WTC11 (cell line): ENCODE data around the gene SNX25. TPM values are rescaled to one million over a fixed set of nuclear protein-coding genes. Genes with fewer than 3 reads are reported as not detected.

Source experiments
- ATAC-seq: fragments of 200-7000 bp; cut with Tn5 transposase; 2 replicates; pipeline ENCODE4 v1.10.0; 2021; ENCODE audit warnings: mild to moderate bottlenecking, moderate library complexity
- Bru-seq: library from RNA; stranded (reverse); fragments of 400-500 nt; gene quantifications from one replicate; lab custom pipeline; 2021; lab: Mats Ljungman, UMichigan
- CTCF ChIA-PET: fragments of 300-600 bp; sonication (Branson Sonifier 250); formaldehyde crosslinking; loops from one replicate; lab custom pipeline; 2021; ENCODE audit warnings: antibody characterized with exemption; lab: Charles Lee
- POLR2A ChIA-PET: fragments of 350-600 bp; sonication (Branson Sonifier 250); formaldehyde crosslinking; loops from one replicate; lab custom pipeline; 2021; ENCODE audit warnings: antibody characterized with exemption; lab: Charles Lee
- DNase-seq: peaks from one replicate; pipeline ENCODE4 v3.0.0; 2021; ENCODE audit warnings: low spot score
- H3K27ac Mint-ChIP-seq: 2 replicates; pipeline ENCODE4 v1.8.0; 2021; ENCODE audit warnings: mixed read lengths
- H3K27me3 Mint-ChIP-seq: 2 replicates; pipeline ENCODE4 v1.8.0; 2021; ENCODE audit warnings: low read depth, mild to moderate bottlenecking, moderate library complexity, mixed read lengths
- H3K36me3 Mint-ChIP-seq: 2 replicates; pipeline ENCODE4 v1.8.0; 2021; ENCODE audit warnings: mixed read lengths
- H3K4me1 Mint-ChIP-seq: 2 replicates; pipeline ENCODE4 v1.8.0; 2022; ENCODE audit warnings: mixed read lengths
- H3K4me3 Mint-ChIP-seq: 2 replicates; pipeline ENCODE4 v1.8.0; 2021; ENCODE audit warnings: mild to moderate bottlenecking, moderate library complexity, mixed read lengths
- H3K9me3 Mint-ChIP-seq: 2 replicates; pipeline ENCODE4 v1.8.0; 2021; ENCODE audit warnings: mixed read lengths
- CBFB ChIP-seq: sonication (generic); formaldehyde crosslinking; IDR thresholded peaks from 2 replicates; pipeline ENCODE4 v1.8.1; 2022; ENCODE audit warnings: mild to moderate bottlenecking, low read depth, missing genetic modification reagents
- FOXK1 ChIP-seq: sonication (generic); formaldehyde crosslinking; IDR thresholded peaks from 2 replicates; pipeline ENCODE4 v1.8.0; 2022; ENCODE audit warnings: mild to moderate bottlenecking, moderate library complexity, missing genetic modification reagents
- FOXP1 ChIP-seq: sonication (generic); formaldehyde crosslinking; IDR thresholded peaks from 2 replicates; pipeline ENCODE4 v1.8.0; 2022; ENCODE audit warnings: missing genetic modification reagents, mild to moderate bottlenecking, moderate library complexity, borderline replicate concordance
- GRHL2 ChIP-seq: fragments of 250-450 bp; sonication (Bioruptor Pico); IDR thresholded peaks from 2 replicates; pipeline ENCODE4 v1.8.0; 2022; ENCODE audit warnings: mild to moderate bottlenecking, moderate library complexity; ENCODE audit not compliant: insufficient replicate concordance, severe bottlenecking
- IRF2 ChIP-seq: sonication (generic); formaldehyde crosslinking; IDR thresholded peaks from 2 replicates; pipeline ENCODE4 v1.8.0; 2022; ENCODE audit warnings: low read depth, missing genetic modification reagents, borderline replicate concordance
- MXD4 ChIP-seq: fragments of 250-450 bp; sonication (Bioruptor Pico); IDR thresholded peaks from 2 replicates; pipeline ENCODE4 v1.8.0; 2021; ENCODE audit warnings: mild to moderate bottlenecking, moderate library complexity, borderline replicate concordance
- NFYB ChIP-seq: sonication (generic); formaldehyde crosslinking; conservative IDR thresholded peaks from 2 replicates; pipeline ENCODE4 v1.8.0; 2022; ENCODE audit warnings: low read depth, missing genetic modification reagents
- SP1 ChIP-seq: sonication (generic); formaldehyde crosslinking; conservative IDR thresholded peaks from 2 replicates; pipeline ENCODE4 v1.8.1; 2022; ENCODE audit warnings: missing genetic modification reagents
- TCF7 ChIP-seq: sonication (generic); formaldehyde crosslinking; IDR thresholded peaks from 2 replicates; pipeline ENCODE4 v1.8.0; 2022; ENCODE audit warnings: mild to moderate bottlenecking, low read depth, missing genetic modification reagents, moderate library complexity
- TEAD4 ChIP-seq: sonication (generic); formaldehyde crosslinking; IDR thresholded peaks from 2 replicates; pipeline ENCODE4 v1.8.0; 2022; ENCODE audit warnings: mild to moderate bottlenecking, missing genetic modification reagents
- TP53 ChIP-seq: sonication (generic); formaldehyde crosslinking; IDR thresholded peaks from 2 replicates; pipeline ENCODE4 v1.8.1; 2023; ENCODE audit warnings: mild to moderate bottlenecking, missing genetic modification reagents
- ZNF121 ChIP-seq: sonication (generic); formaldehyde crosslinking; IDR thresholded peaks from 2 replicates; pipeline ENCODE4 v1.8.0; 2023; ENCODE audit warnings: missing genetic modification reagents
- ZNF138 ChIP-seq: sonication (generic); formaldehyde crosslinking; conservative IDR thresholded peaks from 2 replicates; pipeline ENCODE4 v1.8.1; 2022; ENCODE audit warnings: mild to moderate bottlenecking, moderate library complexity, missing genetic modification reagents
- ZNF317 ChIP-seq: sonication (generic); formaldehyde crosslinking; IDR thresholded peaks from 2 replicates; pipeline ENCODE4 v1.8.1; 2023; ENCODE audit warnings: low read depth, mild to moderate bottlenecking, moderate library complexity, missing genetic modification reagents, borderline replicate concordance
- long read RNA-seq, 3 experiments: library from RNA in 1 of 3; library from capped mRNA in 1 of 3; library from polyadenylated mRNA in 1 of 3; unstranded in 2 of 3; stranded (forward) in 1 of 3; transcript quantifications; one replicate each; pipeline ENCODE4 v2.0.0, GENCODE V29; 2021
- total RNA-seq: library from RNA; stranded (reverse); gene quantifications from 3 replicates; pipeline ENCODE4 v1.2.3, GENCODE V29; 2021
- TF ChIP-seq, protein P1 (sequence below): sonication (generic); formaldehyde crosslinking; IDR thresholded peaks from 2 replicates; pipeline ENCODE4 v1.8.0; 2022; ENCODE audit warnings: missing genetic modification reagents
- TF ChIP-seq, protein P2 (sequence below): fragments of 250-450 bp; sonication (Bioruptor Pico); IDR thresholded peaks from 2 replicates; pipeline ENCODE4 v1.9.0; 2021; ENCODE audit warnings: mild to moderate bottlenecking
- TF ChIP-seq, protein P3 (sequence below): sonication (generic); formaldehyde crosslinking; IDR thresholded peaks from 2 replicates; pipeline ENCODE4 v1.8.1; 2022; ENCODE audit warnings: mild to moderate bottlenecking, moderate library complexity, missing genetic modification reagents
- TF ChIP-seq, protein P4 (sequence below): sonication (generic); formaldehyde crosslinking; IDR thresholded peaks from 2 replicates; pipeline ENCODE4 v1.8.1; 2023; ENCODE audit warnings: mild to moderate bottlenecking, moderate library complexity, missing genetic modification reagents
- TF ChIP-seq, protein P5 (sequence below): sonication (generic); formaldehyde crosslinking; IDR thresholded peaks from 2 replicates; pipeline ENCODE4 v1.8.0; 2022; ENCODE audit warnings: mild to moderate bottlenecking, missing genetic modification reagents
- TF ChIP-seq, protein P6 (sequence below): sonication (generic); formaldehyde crosslinking; IDR thresholded peaks from 2 replicates; pipeline ENCODE4 v1.8.0; 2022; ENCODE audit warnings: mild to moderate bottlenecking, missing genetic modification reagents
- TF ChIP-seq, protein P7 (sequence below): sonication (generic); formaldehyde crosslinking; IDR thresholded peaks from 2 replicates; pipeline ENCODE4 v1.8.0; 2022; ENCODE audit warnings: mild to moderate bottlenecking, missing genetic modification reagents

Gene SNX25
- 16.9 to 20.9 TPM (median 19.1 TPM) in 3 replicates for total RNA-seq
- Bru-seq, nascent RNA = percentile 67 among the genes with signal in this experiment
- long read RNA-seq, experiment 1, transcript SNX25-201 (19 exons, 3,264 nt) = major isoform, 45 of 100 reads
- long read RNA-seq, experiment 1, partial matches to known transcripts = 10 of 100 reads
- long read RNA-seq, experiment 1, other reads (novel, unspliced or antisense) = 45 of 100 reads
- long read RNA-seq, experiment 2, transcript SNX25-201 (19 exons, 3,264 nt) = major isoform, 5 of 25 reads
- long read RNA-seq, experiment 2, partial matches to known transcripts = 9 of 25 reads
- long read RNA-seq, experiment 2, other reads (novel, unspliced or antisense) = 11 of 25 reads
- long read RNA-seq, experiment 3, partial matches to known transcripts = 0 of 1 reads
- long read RNA-seq, experiment 3, other reads (novel, unspliced or antisense) = 1 of 1 reads

DNA sequence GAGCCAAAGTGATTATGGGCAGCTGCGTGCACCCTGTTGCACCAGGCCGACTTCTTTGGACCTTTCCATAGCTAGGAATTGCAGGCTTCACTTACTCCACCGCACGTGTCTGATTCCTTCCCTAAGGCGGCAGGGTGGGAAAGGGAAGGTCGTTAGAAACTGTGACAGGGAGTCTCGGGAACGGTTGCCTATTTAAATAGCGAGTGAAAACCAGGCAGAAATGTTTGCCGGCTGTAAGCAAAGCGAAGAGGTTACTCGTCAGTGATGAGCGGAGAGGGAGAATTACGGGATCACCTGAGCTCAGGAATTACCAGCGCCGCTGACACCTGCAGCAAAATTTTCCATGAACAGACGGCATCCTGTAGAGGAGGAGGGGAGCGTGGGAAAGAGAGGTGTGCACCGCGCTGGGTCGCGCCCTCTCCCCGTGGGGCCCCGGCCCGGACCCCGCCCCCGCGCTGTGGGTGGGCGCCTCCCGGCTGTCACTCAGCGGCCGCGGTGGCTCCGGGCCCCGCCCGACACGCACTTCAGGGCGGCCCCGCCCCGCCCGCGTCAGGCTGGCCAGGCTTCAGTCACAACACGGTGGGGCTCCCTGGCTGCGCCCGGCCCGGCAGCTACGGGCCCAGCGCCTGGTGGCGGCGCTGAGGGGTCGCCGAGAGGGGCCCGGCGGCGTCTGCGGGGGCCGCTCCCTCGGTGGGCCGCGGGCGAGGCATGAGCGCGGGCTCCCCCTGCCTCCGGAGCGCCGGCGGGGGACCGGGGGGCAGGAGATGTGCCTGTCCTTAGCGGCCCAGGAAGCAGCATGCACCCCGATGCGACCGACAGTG lies at the start of gene SNX25:
Gene SNX25 (plus strand): TSS at position 568 of the 821 bp plus-strand sequence. CDS start 229 bp downstream, at position 797.
- H3K9me3 Mint-ChIP-seq = no peaks in the 10 kb centered on the region
- ChIA-PET POLR2A (interaction anchor here (0.6 to 0.8 kb wide), 4 partner anchors 16 to 928 kb away, joined by 3 to 4 read pairs (median 3); no protein-coding TSS in a partner anchor), CTCF (interaction anchor here (1.0 to 1.4 kb wide), 2 partner anchors 26 to 823 kb away, joined by 3 to 11 read pairs; no protein-coding TSS in a partner anchor)
- DNase-seq = peak; percentile 87
- peak; percentile 88 for ATAC-seq
- no peaks in the 10 kb centered on the region for H3K36me3 Mint-ChIP-seq
- peak within 1 kb of the TSS; percentile 92 for H3K4me3 Mint-ChIP-seq
- H3K4me1 Mint-ChIP-seq = peaks cover 39% of the 10 kb centered on the region
- peak within 1 kb of the TSS; percentile 84 for H3K27ac Mint-ChIP-seq
- H3K27me3 Mint-ChIP-seq = peaks cover 55% of the 10 kb centered on the region
- TF ChIP-seq SP1 (CRISPR knock-in tag) = peak; percentile 87; the same call in 1 of the 2 replicates
- TF ChIP-seq CBFB (CRISPR knock-in tag) = 0 out of 2 replicates have a peak, but pooled peaks have one; percentile 15
- TF ChIP-seq ZNF138 (CRISPR knock-in tag) = no peak
- TF ChIP-seq, protein P1, sequence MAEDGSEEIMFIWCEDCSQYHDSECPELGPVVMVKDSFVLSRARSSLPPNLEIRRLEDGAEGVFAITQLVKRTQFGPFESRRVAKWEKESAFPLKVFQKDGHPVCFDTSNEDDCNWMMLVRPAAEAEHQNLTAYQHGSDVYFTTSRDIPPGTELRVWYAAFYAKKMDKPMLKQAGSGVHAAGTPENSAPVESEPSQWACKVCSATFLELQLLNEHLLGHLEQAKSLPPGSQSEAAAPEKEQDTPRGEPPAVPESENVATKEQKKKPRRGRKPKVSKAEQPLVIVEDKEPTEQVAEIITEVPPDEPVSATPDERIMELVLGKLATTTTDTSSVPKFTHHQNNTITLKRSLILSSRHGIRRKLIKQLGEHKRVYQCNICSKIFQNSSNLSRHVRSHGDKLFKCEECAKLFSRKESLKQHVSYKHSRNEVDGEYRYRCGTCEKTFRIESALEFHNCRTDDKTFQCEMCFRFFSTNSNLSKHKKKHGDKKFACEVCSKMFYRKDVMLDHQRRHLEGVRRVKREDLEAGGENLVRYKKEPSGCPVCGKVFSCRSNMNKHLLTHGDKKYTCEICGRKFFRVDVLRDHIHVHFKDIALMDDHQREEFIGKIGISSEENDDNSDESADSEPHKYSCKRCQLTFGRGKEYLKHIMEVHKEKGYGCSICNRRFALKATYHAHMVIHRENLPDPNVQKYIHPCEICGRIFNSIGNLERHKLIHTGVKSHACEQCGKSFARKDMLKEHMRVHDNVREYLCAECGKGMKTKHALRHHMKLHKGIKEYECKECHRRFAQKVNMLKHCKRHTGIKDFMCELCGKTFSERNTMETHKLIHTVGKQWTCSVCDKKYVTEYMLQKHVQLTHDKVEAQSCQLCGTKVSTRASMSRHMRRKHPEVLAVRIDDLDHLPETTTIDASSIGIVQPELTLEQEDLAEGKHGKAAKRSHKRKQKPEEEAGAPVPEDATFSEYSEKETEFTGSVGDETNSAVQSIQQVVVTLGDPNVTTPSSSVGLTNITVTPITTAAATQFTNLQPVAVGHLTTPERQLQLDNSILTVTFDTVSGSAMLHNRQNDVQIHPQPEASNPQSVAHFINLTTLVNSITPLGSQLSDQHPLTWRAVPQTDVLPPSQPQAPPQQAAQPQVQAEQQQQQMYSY (CRISPR knock-in tag) = peak; percentile 69
- peak; percentile 46; the same call in 1 of the 2 replicates for TF ChIP-seq FOXP1 (CRISPR knock-in tag)
- TF ChIP-seq NFYB (CRISPR knock-in tag) = no peak
- no peak for TF ChIP-seq TEAD4 (CRISPR knock-in tag)
- TF ChIP-seq, protein P2, sequence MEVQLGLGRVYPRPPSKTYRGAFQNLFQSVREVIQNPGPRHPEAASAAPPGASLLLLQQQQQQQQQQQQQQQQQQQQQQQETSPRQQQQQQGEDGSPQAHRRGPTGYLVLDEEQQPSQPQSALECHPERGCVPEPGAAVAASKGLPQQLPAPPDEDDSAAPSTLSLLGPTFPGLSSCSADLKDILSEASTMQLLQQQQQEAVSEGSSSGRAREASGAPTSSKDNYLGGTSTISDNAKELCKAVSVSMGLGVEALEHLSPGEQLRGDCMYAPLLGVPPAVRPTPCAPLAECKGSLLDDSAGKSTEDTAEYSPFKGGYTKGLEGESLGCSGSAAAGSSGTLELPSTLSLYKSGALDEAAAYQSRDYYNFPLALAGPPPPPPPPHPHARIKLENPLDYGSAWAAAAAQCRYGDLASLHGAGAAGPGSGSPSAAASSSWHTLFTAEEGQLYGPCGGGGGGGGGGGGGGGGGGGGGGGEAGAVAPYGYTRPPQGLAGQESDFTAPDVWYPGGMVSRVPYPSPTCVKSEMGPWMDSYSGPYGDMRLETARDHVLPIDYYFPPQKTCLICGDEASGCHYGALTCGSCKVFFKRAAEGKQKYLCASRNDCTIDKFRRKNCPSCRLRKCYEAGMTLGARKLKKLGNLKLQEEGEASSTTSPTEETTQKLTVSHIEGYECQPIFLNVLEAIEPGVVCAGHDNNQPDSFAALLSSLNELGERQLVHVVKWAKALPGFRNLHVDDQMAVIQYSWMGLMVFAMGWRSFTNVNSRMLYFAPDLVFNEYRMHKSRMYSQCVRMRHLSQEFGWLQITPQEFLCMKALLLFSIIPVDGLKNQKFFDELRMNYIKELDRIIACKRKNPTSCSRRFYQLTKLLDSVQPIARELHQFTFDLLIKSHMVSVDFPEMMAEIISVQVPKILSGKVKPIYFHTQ (CRISPR knock-in tag) = no peak
- TF ChIP-seq ZNF121 = 0 out of 2 replicates have a peak, but pooled peaks have one; percentile 4
- no peak for TF ChIP-seq IRF2 (CRISPR knock-in tag)
- peak; percentile 66; the same call in 1 of the 2 replicates for TF ChIP-seq TP53
- TF ChIP-seq, protein P3, sequence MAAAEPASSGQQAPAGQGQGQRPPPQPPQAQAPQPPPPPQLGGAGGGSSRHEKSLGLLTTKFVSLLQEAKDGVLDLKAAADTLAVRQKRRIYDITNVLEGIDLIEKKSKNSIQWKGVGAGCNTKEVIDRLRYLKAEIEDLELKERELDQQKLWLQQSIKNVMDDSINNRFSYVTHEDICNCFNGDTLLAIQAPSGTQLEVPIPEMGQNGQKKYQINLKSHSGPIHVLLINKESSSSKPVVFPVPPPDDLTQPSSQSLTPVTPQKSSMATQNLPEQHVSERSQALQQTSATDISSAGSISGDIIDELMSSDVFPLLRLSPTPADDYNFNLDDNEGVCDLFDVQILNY (CRISPR knock-in tag) = peak; percentile 22; the same call in 1 of the 2 replicates
- TF ChIP-seq MXD4 (CRISPR knock-in tag) = no peak
- TF ChIP-seq GRHL2 (CRISPR knock-in tag) = no peak
- TF ChIP-seq, protein P4, sequence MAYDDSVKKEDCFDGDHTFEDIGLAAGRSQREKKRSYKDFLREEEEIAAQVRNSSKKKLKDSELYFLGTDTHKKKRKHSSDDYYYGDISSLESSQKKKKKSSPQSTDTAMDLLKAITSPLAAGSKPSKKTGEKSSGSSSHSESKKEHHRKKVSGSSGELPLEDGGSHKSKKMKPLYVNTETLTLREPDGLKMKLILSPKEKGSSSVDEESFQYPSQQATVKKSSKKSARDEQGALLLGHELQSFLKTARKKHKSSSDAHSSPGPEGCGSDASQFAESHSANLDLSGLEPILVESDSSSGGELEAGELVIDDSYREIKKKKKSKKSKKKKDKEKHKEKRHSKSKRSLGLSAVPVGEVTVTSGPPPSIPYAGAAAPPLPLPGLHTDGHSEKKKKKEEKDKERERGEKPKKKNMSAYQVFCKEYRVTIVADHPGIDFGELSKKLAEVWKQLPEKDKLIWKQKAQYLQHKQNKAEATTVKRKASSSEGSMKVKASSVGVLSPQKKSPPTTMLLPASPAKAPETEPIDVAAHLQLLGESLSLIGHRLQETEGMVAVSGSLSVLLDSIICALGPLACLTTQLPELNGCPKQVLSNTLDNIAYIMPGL (CRISPR knock-in tag) = 0 out of 2 replicates have a peak, but pooled peaks have one; percentile 28
- peak; percentile 85 for TF ChIP-seq FOXK1 (CRISPR knock-in tag)
- TF ChIP-seq ZNF317 = no peak
- TF ChIP-seq, protein P5, sequence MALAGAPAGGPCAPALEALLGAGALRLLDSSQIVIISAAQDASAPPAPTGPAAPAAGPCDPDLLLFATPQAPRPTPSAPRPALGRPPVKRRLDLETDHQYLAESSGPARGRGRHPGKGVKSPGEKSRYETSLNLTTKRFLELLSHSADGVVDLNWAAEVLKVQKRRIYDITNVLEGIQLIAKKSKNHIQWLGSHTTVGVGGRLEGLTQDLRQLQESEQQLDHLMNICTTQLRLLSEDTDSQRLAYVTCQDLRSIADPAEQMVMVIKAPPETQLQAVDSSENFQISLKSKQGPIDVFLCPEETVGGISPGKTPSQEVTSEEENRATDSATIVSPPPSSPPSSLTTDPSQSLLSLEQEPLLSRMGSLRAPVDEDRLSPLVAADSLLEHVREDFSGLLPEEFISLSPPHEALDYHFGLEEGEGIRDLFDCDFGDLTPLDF (CRISPR knock-in tag) = no peak
- TF ChIP-seq, protein P6, sequence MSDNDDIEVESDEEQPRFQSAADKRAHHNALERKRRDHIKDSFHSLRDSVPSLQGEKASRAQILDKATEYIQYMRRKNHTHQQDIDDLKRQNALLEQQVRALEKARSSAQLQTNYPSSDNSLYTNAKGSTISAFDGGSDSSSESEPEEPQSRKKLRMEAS (CRISPR knock-in tag) = peak; percentile 56; the same call in 1 of the 2 replicates
- no peak for TF ChIP-seq TCF7 (CRISPR knock-in tag)
- TF ChIP-seq, protein P7, sequence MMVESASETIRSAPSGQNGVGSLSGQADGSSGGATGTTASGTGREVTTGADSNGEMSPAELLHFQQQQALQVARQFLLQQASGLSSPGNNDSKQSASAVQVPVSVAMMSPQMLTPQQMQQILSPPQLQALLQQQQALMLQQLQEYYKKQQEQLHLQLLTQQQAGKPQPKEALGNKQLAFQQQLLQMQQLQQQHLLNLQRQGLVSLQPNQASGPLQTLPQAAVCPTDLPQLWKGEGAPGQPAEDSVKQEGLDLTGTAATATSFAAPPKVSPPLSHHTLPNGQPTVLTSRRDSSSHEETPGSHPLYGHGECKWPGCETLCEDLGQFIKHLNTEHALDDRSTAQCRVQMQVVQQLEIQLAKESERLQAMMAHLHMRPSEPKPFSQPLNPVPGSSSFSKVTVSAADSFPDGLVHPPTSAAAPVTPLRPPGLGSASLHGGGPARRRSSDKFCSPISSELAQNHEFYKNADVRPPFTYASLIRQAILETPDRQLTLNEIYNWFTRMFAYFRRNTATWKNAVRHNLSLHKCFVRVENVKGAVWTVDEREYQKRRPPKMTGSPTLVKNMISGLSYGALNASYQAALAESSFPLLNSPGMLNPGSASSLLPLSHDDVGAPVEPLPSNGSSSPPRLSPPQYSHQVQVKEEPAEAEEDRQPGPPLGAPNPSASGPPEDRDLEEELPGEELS (CRISPR knock-in tag) = peak; percentile 48; the same call in 1 of the 2 replicates
